ENCODE measurements around the gene ZNF682.
"Not testable (repeated sequence)": the region's sequence is repeated elsewhere in the genome, so short reads cannot be mapped to it uniquely, and the experiment has no call there.

ZNF682 gene

GRCh38 chr19:20039203-20039723 lies at the start of gene ZNF682 (continued):
- TF ChIP-seq SCRT2 (tag by site-specific recombination; IDR thresholded peaks at IDR 0.05), result peak; percentile 60; the same call in 1 of the 2 replicates
- TF ChIP-seq ZBTB20 (tag by site-specific recombination; IDR thresholded peaks at IDR 0.05), result peak; percentile 43; the same call in 1 of the 2 replicates
- no peak for TF ChIP-seq ZFP37 (tag by site-specific recombination; IDR thresholded peaks at IDR 0.05)
- TF ChIP-seq ZNF335 (tag by site-specific recombination; conservative IDR thresholded peaks at IDR 0.05), result peak; percentile 77
- TF ChIP-seq ZBTB17 (tag by site-specific recombination; IDR thresholded peaks at IDR 0.05), result peak; percentile 65; the same call in 1 of the 2 replicates
- TF ChIP-seq ZNF660 (tag by site-specific recombination; IDR thresholded peaks at IDR 0.05), result no peak
- TF ChIP-seq ZNF677 (tag by site-specific recombination; IDR thresholded peaks at IDR 0.05), result no peak
- TF ChIP-seq ZXDB (tag by site-specific recombination; IDR thresholded peaks at IDR 0.05), result peak; percentile 44; the same call in 1 of the 2 replicates
- TF ChIP-seq ZNF610 (tag by site-specific recombination; IDR thresholded peaks at IDR 0.05; ENCODE audit: borderline replicate concordance), result no peak
- TF ChIP-seq ZBTB6 (tag by site-specific recombination; IDR thresholded peaks at IDR 0.05), result peak; percentile 33; the same call in 1 of the 2 replicates
- TF ChIP-seq ZBTB48 (tag by site-specific recombination; IDR thresholded peaks at IDR 0.05), result peak; percentile 35; the same call in 1 of the 2 replicates
- no peak for TF ChIP-seq ZNF645 (tag by site-specific recombination; IDR thresholded peaks at IDR 0.05)
- TF ChIP-seq ZBTB8A (tag by site-specific recombination; IDR thresholded peaks at IDR 0.05), result no peak
- no peak for TF ChIP-seq ZNF521 (tag by site-specific recombination; IDR thresholded peaks at IDR 0.05)
- no peak for TF ChIP-seq ZNF664 (tag by site-specific recombination; IDR thresholded peaks at IDR 0.05)
- no peak for TF ChIP-seq ZSCAN16 (tag by site-specific recombination; IDR thresholded peaks at IDR 0.05)
- peak; percentile 52; the same call in 1 of the 2 replicates for TF ChIP-seq KLF17 (tag by site-specific recombination; IDR thresholded peaks at IDR 0.05)
- TF ChIP-seq SP2 (tag by site-specific recombination; IDR thresholded peaks at IDR 0.05), result peak; percentile 92
- 0 out of 2 replicates have a peak, but pooled peaks have one; percentile 21 for TF ChIP-seq PATZ1 (tag by site-specific recombination; IDR thresholded peaks at IDR 0.05)
- TF ChIP-seq ZSCAN4 (tag by site-specific recombination; IDR thresholded peaks at IDR 0.05), result no peak
- peak; percentile 40; the same call in 1 of the 2 replicates for TF ChIP-seq KLF16 (tag by site-specific recombination; IDR thresholded peaks at IDR 0.05)

GRCh38 chr19:20082876-20083275 lies 43.6 kb upstream of the ZNF682 start:
- H3K4me3 ChIP-seq (ENCODE audit: low read depth, low read length); H3K27ac ChIP-seq (ENCODE audit: extremely low read depth, low read depth, low read length); H3K4me1 ChIP-seq (ENCODE audit: control insufficient read depth, insufficient read depth, low read length); H3K36me3 ChIP-seq (ENCODE audit: control insufficient read depth in 2 of 2, insufficient read depth in 1 of 2, low read length in 2 of 2); CTCF ChIA-PET; POLR2A ChIA-PET; H3K9me3 ChIP-seq (ENCODE audit: control insufficient read depth, insufficient read depth, low read depth, low read length): not testable (repeated sequence)

GRCh38 chr19:20082232-20082833 lies 43.0 kb upstream of the ZNF682 start:
- H3K36me3 ChIP-seq (ENCODE audit: control insufficient read depth in 2 of 2, insufficient read depth in 1 of 2, low read length in 2 of 2); CTCF ChIA-PET; POLR2A ChIA-PET; H3K27ac ChIP-seq (ENCODE audit: extremely low read depth, low read depth, low read length); H3K9me3 ChIP-seq (ENCODE audit: control insufficient read depth, insufficient read depth, low read depth, low read length); H3K4me3 ChIP-seq (ENCODE audit: low read depth, low read length); H3K4me1 ChIP-seq (ENCODE audit: control insufficient read depth, insufficient read depth, low read length): not testable (repeated sequence)
